Right forelimb (tissue), 1 donor: ENCODE data around the gene TREH.
"Not testable (repeated sequence)": the region's sequence is repeated elsewhere in the genome, so short reads cannot be mapped to it uniquely, and the experiment has no call there.

Experiments used
- DNase-seq: peaks from one replicate; pipeline ENCODE4 v3.0.0-alpha.2; 2018

TREH gene

GRCh38 chr11:118696673-118697226 is 17.3 kb upstream of the TREH start:
- DNase-seq: no peak

- no peak for DNase-seq
These were observed 15.3 kb upstream of the TREH start for GRCh38 chr11:118694771-118695170.

GRCh38 chr11:118694185-118694584 is 14.7 kb upstream of the TREH start:
- DNase-seq: no peak

DNA sequence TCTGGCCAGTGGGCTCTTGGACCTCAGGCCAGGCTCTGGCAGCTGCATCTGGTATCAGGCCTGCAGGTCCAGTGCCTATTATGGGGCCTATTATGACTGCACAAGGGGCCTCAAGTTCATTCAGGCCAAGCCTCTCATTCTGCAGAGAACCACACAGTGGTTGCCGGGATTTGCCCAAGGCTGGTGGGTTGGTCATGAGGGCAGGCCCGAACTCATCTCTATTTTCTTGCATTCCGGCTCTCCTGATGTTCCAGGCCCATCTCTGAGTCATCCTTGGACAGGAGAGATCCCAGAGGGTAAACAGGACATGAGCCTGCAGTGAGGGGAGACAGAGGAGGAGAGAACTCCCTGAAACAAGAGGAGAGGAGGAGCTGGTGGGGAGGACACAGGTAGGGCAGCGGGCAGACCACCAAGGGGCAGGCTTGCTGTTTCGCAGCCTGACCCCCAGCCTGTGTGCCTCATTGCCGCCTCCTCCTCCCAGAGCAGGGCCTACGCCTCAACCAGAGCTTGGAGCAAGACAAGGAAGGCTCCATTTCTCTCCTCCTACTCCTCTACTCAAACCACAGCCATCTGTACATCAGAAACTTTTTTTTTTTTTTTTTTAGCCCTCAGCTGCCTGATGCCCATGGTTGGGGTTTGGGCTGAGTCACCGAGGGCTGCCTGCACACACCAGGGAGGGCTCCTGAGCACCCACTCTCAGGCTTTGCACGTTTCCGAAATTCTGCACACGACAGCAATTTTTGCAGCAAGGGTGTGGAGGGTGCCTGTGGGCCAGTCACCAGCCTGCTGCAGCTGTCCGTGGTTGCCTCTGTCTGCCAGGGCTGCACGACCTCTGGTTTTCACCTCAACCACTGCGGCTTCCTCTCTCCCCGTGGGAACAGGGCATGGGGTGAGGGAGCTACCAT is 12.7 kb upstream of the TREH start:
- no peak for DNase-seq

DNA sequence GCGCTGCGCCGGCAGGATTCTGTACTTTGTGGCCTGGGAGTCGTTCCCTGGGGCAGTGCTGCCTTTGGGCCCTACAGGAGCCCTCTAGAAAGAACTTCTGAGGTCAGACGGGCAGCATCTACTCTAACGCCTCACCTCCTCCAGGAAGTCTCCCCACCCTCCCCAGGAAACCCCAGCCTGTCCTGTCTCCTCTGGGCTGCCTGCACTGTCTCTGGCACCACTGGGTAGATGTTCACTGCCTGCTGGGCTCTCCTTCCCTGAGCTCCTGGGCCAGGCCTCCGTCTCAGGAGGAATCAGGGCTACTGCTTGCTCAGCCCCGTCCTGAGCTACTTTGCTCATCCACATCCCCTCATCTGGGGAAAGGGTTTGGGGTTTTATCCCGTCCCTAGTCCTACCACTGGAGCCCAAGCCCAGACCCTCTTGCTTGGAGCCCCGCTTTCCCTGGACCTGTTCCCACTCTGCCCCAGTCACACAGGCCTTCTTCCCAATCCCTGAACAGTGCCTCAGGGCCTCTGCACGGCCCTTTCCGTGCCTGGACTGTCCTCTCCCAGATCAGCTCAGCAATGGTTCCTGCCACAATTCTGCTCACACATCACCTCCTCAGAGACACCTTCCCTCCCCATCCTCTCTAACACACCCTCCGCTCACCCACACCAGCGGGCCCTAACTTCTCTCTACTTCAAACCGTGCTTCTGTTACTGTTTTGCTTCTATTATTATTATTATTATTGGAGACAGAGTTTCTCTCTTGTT is 11.3 kb upstream of the TREH start:
- DNase-seq: no peak

DNA sequence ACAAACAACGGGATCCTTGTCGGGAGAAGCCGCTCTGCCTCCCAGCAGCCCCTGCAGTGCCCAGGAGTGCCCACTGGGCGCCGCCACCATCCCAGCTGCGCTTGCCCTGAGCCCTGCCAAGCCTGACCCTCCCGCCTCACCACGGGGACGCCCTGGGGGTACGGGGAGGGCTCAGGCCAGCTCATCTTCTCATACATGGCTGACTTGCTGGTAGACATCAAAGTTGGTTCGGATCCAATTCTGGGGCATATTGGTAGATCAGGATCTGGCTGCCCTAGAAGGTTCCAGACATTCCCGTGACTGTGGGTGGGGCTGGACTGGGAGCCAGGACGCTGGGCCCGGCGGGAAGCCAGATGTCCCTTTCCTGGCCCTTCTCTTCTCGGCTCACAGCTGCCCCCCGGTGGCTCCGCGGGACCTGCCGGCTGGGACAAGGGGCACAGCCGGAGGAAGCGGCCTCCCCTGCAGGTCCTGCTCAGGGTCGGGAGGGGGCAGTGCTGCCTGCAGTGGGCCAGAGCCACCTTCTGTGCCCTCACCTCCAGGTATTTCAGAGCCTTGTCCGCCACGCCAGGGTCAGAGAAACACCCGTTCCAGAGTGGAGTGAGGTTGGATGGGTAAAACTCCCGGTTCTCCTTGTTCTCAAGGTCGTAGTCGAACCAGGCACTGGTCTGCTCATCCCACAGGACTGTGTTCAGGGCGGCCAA is 10.6 kb upstream of the TREH start:
- peak; percentile 95 for DNase-seq

GRCh38 chr11:118689503-118689851 is 10.0 kb upstream of the TREH start:
- no peak for DNase-seq

- DNase-seq: no peak
These were observed 9.5 kb upstream of the TREH start for GRCh38 chr11:118688851-118689502.

DNA sequence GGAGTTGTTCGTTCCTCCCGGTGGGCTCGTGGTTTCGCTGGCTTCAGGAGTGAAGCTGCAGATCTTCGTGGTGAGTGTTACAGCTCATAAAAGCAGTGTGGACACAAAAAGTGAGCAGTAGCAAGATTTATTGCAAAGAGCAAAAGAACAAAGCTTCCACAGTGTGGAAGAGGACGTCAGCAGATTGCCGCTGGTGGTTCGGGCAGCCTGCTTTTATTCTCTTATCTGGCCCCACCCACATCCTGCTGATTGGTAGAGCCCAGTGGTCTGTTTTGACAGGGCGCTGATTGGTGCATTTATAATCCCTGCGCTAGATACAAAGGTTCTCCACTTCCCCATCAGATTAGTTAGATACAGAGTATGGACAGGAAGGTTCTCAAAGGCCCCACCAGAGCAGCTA is 8.9 kb upstream of the TREH start:
- DNase-seq: not testable (repeated sequence)

DNA sequence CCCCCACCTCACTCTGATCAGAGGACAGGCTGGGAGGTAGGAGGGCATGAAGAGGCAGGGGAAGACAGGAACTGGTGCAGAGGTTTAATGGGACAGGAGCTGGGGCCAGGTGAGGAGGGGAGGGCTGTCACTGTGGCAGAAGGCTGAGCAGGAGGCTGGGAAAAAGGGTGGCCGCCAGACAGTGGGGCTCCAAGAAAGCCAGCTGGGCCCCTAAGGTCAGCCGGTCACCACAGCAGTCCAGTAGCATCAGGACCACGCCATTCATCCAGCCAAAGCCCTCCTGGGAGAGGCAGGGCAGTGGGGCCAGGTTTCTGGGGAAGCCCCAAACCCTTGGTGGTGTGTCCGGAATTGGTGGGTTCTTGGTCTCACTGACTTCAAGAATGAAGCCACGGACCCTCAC is 8.5 kb upstream of the TREH start:
- no peak for DNase-seq

GRCh38 chr11:118684187-118684586 is 4.7 kb upstream of the TREH start:
- no peak for DNase-seq

GRCh38 chr11:118682939-118683338 is 3.5 kb upstream of the TREH start:
- not testable (repeated sequence) for DNase-seq

DNA sequence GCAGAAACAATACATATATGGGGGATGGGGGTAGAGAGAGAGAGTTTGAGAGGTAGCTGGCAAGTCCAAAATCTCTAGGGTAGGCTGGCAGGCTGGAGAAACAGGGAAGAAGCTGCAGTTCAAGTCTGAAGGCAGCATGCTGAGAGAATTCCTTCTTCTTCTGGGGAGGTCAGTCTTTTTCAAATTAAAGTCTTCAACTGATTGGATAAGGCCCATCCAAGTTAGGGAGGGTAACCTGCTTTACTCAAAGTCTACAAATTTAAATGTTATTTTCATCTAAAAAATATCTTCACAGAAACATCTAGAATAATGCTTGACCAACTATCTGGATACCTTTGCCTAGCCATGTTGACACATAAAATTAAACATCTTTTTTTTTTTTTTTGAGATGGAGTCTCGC is 2.9 kb upstream of the TREH start:
- DNase-seq: no peak

DNA sequence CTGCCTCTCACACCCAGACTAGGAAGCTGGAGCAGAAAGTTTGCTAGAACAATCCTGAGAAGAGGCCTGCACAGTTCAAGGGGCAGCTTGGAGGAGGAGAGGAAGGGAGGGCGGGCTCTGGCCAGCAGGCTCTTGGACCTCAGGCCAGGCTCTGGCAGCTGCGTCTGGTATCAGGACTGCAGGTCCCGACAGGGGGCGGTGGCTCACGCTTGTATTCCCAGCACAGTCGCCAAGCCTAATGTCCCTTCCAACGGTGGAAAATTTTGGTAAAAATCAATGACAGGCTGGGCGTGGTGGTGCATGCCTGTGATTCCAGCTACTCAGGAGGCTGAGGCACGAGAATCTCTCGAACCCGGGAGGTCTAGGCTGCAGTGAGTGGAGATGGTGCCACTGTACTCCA is 542 bp downstream of the TREH start:
- DNase-seq: not testable (repeated sequence)

DNA sequence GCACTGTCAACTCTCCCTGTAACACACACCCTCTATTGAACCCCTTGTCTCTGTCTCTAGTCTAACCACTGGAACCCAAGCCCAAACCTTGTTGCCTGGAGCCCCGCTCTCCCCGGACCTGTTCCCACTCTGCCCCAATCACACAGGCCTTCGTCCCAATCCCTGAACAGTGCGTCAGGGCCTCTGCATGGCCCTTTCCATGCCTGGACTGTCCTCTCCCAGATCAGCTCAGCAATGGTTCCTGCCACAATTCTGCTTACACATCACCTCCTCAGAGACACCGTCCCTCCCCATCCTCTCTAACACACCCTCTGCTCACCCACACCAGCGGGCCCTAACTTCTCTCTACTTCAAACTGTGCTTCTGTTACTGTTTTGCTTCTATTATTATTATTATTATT is 1.5 kb downstream of the TREH start:
- no peak for DNase-seq

- DNase-seq: no peak
These were observed 5.4 kb downstream of the TREH start for GRCh38 chr11:118674082-118674435.

DNA sequence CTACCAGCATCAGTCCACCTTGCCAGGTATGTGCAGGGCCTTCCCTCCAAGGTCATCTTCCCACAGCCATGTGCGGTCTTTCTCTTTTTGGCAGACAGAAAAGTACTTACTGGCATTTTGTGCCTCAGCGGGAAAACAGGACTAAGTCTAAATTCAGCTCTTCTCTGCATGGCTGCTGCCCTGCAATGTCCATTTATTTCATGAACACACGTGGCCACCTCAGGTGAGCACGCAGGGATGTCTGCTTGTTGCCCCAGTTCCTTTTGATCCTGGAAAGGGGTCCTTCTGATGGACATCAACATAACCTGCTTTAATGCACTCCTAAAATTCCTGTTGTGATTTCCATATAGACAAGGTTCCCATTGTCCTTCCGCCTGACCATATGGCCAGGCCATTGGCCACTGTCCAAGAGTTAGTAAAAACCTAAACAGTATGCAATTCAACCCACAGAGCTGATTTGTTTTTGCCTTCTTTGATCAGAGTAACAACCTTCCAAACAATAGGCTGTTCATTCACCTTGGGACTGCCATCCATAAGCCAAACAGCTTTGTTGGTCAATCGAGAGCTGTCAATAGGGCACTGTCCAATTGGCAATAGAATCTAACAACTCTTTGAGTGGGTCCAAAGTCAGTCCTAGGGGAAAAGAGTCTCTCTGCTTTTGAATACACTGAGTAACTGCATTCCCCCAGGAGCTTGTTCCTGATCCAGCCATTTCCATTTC is 5.9 kb downstream of the TREH start:
- no peak for DNase-seq

DNA sequence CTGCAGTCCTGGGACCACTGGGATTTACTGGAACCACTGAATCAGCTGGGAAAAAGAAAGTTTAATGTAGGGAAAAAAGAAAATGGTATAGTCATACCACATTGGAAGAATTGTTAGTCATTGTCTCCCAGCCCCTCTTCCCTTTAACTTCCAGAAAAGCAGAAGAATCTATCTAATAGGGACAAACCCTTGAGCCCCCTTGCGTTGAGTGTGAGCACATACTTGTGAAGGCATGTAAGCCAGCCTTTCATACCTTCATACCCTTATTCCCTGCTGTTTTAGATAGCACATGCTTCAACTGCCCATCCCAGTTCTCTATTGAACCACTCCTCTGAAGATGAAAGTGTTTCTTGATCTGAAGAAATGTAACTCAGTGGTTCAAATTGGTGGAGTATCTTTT is 6.6 kb downstream of the TREH start:
- DNase-seq: no peak

- DNase-seq: no peak
These were observed 8.2 kb downstream of the TREH start for GRCh38 chr11:118671254-118671653.

DNA sequence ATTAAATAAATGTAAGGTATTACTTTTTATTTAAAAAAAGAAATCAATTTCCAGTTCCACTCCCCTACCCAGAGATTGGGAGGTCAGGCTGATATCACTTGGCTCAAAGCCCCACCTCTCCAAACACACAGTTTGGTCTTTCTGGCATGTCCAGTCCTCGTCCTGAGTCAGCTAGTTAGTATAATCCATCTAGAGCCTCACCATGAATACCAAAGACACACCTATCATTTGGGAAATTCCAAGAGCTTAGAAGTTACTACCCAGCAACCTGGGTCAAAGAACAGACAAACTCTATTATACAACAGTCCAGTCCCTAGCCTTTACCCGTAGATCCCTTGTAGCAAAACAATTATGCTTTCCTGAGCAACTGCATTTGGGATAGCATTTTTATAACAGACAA is 9.4 kb downstream of the TREH start:
- DNase-seq: no peak

GRCh38 chr11:118666371-118666770 is 13.1 kb downstream of the TREH start:
- DNase-seq: no peak

- DNase-seq: no peak
These were observed 15.5 kb downstream of the TREH start for GRCh38 chr11:118663902-118664301.
